HepG2 (cell line): Measurements from ENCODE around the gene C1QTNF3. TPM values are rescaled to one million over a fixed set of nuclear protein-coding genes. Genes with fewer than 3 reads are reported as not detected.

ENCODE experiments used
- NR1H2 ChIP-seq: sonication (generic); formaldehyde crosslinking; IDR thresholded peaks from 2 replicates; pipeline ENCODE4 v1.8.1; 2022; ENCODE audit warnings: low read depth, missing genetic modification reagents, borderline replicate concordance
- ZNF142 ChIP-seq: sonication (generic); formaldehyde crosslinking; IDR thresholded peaks from 2 replicates; pipeline ENCODE4 v1.4.0; 2020; ENCODE audit warnings: missing genetic modification reagents
- ZNF605 ChIP-seq: sonication (generic); formaldehyde crosslinking; IDR thresholded peaks from 2 replicates; pipeline ENCODE4 v1.8.0; 2022; ENCODE audit warnings: mild to moderate bottlenecking, missing genetic modification reagents
- polyA plus RNA-seq, 8 experiments: library from polyadenylated mRNA; depleted of rRNA in 3 of 8; stranded (reverse) in 7 of 8; unstranded in 1 of 8; fragments of >200 nt; fragmentation: Illumina TruSeq in 4 of 8; extraction: Trizol in 4 of 8; gene quantifications; 2 replicates each; pipeline versions ENCODE4 v1.2.1 to v1.2.3, GENCODE V29; 2011 to 2016; ENCODE audit warnings: low read depth in 4 of 8, missing spikeins in 1 of 8, mixed read lengths in 1 of 8; ENCODE audit not compliant: insufficient read depth in 1 of 8
- total RNA-seq, 5 experiments: library from RNA; depleted of rRNA; stranded (reverse); fragments of >200 nt; fragmentation: Illumina TruSeq; extraction: Trizol; gene quantifications; 2 replicates each; pipeline ENCODE4 v1.2.3, GENCODE V29; 2016; ENCODE audit warnings: low read depth in 1 of 5
- TF ChIP-seq, protein P1 (sequence below): sonication (generic); formaldehyde crosslinking; IDR thresholded peaks from 2 replicates; pipeline ENCODE4 v1.4.0; 2020; ENCODE audit warnings: mild to moderate bottlenecking, missing genetic modification reagents
- TF ChIP-seq, protein P2 (sequence below): sonication (generic); formaldehyde crosslinking; IDR thresholded peaks from 2 replicates; pipeline ENCODE4 v1.4.0; 2020; ENCODE audit warnings: missing genetic modification reagents, borderline replicate concordance
- TF ChIP-seq, protein P3 (sequence below): sonication (generic); formaldehyde crosslinking; IDR thresholded peaks from 2 replicates; pipeline ENCODE4 v1.8.0; 2022; ENCODE audit warnings: low read depth, missing genetic modification reagents

Gene C1QTNF3
- total and polyA plus RNA-seq, 2 of the 13 experiments (the other 11 are each of a cell fraction or from before 2014, with no cell fraction given) = 3.3 to 10.8 TPM

DNA sequence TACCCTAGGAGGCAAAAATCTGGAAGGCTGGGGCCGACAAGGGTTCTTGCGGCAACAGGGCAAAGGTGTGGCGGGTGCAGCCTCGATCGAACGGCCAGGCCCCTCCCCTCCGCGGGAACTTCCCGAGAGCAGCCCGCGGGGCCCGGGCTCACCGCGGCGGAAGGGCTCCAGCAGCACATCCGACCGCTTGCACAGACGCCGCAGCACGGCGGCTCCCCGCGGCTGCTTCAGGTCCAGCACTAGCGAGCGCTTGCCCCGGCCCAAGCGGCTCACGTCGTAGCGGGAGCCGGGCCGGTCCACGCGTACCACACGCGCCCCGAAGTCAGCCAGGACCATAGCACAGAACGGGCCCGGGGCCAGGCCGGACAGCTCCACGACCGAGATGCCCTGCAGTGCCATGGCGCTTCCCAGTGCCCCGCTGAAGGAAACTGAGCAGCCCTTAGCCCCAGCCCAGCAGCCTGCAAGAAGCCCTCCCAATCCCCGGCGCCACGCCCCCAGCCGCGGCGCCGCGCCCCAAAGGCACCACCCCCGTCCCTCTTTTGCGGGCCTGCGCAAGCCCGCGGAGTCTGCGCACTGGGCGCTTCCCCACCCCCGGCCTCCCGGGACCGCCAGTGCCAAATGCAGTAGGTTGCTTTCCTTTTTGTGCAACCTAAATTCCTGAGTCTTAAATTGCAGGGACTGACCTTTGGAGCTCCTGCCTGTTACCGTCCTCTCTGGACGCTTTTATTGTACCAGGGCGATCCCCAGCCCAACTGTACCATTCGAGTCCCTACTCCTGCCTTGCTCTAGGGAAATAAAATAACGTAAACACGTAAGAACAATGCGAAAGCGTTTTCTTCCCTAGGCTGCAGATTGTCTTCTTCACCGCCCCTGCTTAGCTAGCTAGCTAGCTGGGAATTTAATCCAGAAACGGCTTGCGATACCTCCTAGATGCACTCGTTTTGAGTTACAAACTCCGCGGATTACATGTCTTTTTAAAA is 35.1 kb downstream of the C1QTNF3 start, which contains the start of gene AMACR (continued):
- TF ChIP-seq, protein P1, sequence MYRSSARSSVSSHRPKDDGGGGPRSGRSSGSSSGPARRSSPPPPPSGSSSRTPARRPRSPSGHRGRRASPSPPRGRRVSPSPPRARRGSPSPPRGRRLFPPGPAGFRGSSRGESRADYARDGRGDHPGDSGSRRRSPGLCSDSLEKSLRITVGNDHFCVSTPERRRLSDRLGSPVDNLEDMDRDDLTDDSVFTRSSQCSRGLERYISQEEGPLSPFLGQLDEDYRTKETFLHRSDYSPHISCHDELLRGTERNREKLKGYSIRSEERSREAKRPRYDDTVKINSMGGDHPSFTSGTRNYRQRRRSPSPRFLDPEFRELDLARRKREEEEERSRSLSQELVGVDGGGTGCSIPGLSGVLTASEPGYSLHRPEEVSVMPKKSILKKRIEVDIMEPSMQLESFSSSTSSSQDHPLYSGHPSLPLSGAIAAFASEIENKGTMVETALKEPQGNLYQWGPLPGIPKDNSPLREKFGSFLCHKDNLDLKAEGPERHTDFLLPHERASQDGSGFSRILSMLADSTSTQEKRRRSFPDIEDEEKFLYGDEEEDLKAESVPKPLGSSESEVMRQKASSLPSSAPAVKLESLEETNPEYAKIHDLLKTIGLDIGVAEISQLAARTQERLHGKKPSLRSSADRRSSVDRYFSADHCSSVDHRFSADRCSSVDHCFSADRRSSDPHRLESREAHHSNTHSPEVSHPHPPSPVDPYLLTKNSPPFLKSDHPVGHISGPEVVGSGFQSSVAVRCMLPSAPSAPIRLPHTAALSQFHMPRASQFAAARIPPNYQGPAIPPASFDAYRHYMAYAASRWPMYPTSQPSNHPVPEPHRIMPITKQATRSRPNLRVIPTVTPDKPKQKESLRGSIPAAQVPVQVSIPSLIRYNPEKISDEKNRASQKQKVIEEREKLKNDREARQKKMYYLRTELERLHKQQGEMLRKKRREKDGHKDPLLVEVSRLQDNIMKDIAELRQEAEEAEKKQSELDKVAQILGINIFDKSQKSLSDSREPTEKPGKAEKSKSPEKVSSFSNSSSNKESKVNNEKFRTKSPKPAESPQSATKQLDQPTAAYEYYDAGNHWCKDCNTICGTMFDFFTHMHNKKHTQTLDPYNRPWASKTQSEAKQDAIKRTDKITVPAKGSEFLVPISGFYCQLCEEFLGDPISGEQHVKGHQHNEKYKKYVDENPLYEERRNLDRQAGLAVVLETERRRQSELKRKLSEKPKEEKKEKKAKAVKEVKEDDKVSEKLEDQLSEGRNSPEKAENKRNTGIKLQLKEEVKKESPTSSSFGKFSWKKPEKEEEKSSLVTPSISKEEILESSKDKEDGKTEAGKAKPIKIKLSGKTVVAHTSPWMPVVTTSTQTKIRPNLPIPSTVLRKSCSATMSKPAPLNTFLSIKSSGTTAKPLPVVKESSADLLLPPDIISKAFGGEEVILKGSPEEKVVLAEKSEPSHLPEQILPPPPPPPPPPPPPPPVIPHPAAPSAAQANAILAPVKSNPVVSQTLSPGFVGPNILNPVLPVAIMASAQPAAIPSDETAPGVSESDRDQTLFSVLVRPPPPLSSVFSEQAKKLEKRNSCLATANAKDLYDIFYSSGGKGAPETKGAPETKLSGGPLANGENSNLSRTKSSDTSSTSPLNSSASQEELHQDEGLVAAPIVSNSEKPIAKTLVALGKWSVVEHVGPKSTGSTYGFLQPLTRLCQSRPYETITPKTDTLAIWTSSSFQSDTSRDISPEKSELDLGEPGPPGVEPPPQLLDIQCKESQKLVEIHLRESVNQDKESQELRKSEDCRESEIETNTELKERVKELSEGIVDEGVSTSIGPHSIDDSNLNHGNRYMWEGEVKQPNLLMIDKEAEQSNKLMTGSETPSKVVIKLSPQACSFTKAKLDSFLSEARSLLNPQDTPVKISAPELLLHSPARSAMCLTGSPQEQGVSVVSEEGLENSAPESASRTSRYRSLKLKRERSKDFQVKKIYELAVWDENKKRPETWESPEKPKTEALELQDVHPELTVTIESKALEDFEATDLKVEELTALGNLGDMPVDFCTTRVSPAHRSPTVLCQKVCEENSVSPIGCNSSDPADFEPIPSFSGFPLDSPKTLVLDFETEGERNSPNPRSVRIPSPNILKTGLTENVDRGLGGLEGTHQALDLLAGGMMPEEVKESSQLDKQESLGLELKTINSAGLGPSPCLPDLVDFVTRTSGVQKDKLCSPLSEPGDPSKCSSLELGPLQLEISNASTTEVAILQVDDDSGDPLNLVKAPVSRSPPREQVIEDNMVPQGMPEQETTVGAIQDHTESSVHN (CRISPR knock-in tag) = 0 out of 2 replicates have a peak, but pooled peaks have one; percentile 62
- TF ChIP-seq NR1H2 (no peak), ZNF142 (CRISPR knock-in tag) (peak; percentile 60; the same call in 1 of the 2 replicates), ZNF605 (CRISPR knock-in tag) (peak; percentile 68; the same call in 1 of the 2 replicates)
- TF ChIP-seq, protein P2, sequence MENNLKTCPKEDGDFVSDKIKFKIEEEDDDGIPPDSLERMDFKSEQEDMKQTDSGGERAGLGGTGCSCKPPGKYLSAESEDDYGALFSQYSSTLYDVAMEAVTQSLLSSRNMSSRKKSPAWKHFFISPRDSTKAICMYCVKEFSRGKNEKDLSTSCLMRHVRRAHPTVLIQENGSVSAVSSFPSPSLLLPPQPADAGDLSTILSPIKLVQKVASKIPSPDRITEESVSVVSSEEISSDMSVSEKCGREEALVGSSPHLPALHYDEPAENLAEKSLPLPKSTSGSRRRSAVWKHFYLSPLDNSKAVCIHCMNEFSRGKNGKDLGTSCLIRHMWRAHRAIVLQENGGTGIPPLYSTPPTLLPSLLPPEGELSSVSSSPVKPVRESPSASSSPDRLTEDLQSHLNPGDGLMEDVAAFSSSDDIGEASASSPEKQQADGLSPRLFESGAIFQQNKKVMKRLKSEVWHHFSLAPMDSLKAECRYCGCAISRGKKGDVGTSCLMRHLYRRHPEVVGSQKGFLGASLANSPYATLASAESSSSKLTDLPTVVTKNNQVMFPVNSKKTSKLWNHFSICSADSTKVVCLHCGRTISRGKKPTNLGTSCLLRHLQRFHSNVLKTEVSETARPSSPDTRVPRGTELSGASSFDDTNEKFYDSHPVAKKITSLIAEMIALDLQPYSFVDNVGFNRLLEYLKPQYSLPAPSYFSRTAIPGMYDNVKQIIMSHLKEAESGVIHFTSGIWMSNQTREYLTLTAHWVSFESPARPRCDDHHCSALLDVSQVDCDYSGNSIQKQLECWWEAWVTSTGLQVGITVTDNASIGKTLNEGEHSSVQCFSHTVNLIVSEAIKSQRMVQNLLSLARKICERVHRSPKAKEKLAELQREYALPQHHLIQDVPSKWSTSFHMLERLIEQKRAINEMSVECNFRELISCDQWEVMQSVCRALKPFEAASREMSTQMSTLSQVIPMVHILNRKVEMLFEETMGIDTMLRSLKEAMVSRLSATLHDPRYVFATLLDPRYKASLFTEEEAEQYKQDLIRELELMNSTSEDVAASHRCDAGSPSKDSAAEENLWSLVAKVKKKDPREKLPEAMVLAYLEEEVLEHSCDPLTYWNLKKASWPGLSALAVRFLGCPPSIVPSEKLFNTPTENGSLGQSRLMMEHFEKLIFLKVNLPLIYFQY (CRISPR knock-in tag) = peak; percentile 83
- TF ChIP-seq, protein P3, sequence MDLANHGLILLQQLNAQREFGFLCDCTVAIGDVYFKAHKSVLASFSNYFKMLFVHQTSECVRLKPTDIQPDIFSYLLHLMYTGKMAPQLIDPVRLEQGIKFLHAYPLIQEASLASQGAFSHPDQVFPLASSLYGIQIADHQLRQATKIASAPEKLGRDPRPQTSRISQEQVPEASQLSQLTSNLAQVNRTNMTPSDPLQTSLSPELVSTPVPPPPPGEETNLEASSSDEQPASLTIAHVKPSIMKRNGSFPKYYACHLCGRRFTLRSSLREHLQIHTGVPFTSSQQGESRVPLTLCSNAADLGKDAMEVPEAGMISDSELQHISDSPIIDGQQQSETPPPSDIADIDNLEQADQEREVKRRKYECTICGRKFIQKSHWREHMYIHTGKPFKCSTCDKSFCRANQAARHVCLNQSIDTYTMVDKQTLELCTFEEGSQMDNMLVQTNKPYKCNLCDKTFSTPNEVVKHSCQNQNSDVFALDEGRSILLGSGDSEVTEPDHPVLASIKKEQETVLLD (CRISPR knock-in tag) = peak; percentile 44; the same call in 1 of the 2 replicates
